HK-2 (cell line): ENCODE data around the gene RPS6KA1.
A peak's percentile ranks its signal among the peaks of the same experiment; 100 is the strongest.

Experiments used
- DNase-seq: peaks from one replicate; pipeline ENCODE4 v3.0.0-alpha.2; 2018; ENCODE audit not compliant: unreplicated experiment

RPS6KA1 gene

GRCh38 chr1:26531651-26532131, 2.1 kb downstream of the RPS6KA1 start:
- no peak for DNase-seq

GRCh38 chr1:26533951-26534509, 4.5 kb downstream of the RPS6KA1 start:
- DNase-seq = no peak

- no peak for DNase-seq
Observed at GRCh38 chr1:26535201-26535600, 5.6 kb downstream of the RPS6KA1 start.

- no peak for DNase-seq
Observed at GRCh38 chr1:26536081-26536480, 6.5 kb downstream of the RPS6KA1 start.

GRCh38 chr1:26536521-26536920, 7.0 kb downstream of the RPS6KA1 start:
- no peak for DNase-seq

- DNase-seq = peak; percentile 11
Observed at GRCh38 chr1:26537951-26538352, 8.4 kb downstream of the RPS6KA1 start.

GRCh38 chr1:26538480-26539412, 9.2 kb downstream of the RPS6KA1 start:
- peak; percentile 33 for DNase-seq

GRCh38 chr1:26539722-26540121, 10.2 kb downstream of the RPS6KA1 start:
- no peak for DNase-seq

- DNase-seq = no peak
Observed at GRCh38 chr1:26540351-26540750, 10.8 kb downstream of the RPS6KA1 start.

GRCh38 chr1:26541431-26541815, 11.9 kb downstream of the RPS6KA1 start:
- no peak for DNase-seq

- peak; percentile 36 for DNase-seq
Observed at GRCh38 chr1:26541816-26542711, 12.5 kb downstream of the RPS6KA1 start.

- DNase-seq = no peak
Observed at GRCh38 chr1:26542771-26543451, 13.3 kb downstream of the RPS6KA1 start.

- no peak for DNase-seq
Observed at GRCh38 chr1:26543462-26543861, 13.9 kb downstream of the RPS6KA1 start.

GRCh38 chr1:26544126-26544525, 14.6 kb downstream of the RPS6KA1 start:
- no peak for DNase-seq

- no peak for DNase-seq
Observed at GRCh38 chr1:26545969-26546323, 16.4 kb downstream of the RPS6KA1 start.

- DNase-seq = no peak
Observed at GRCh38 chr1:26546375-26546774, 16.8 kb downstream of the RPS6KA1 start.

GRCh38 chr1:26546819-26547218, 17.3 kb downstream of the RPS6KA1 start:
- DNase-seq = no peak

- no peak for DNase-seq
Observed at GRCh38 chr1:26548841-26549240, 19.3 kb downstream of the RPS6KA1 start.

GRCh38 chr1:26550946-26551345, 21.4 kb downstream of the RPS6KA1 start:
- DNase-seq = no peak

GRCh38 chr1:26552720-26553119, 23.2 kb downstream of the RPS6KA1 start:
- no peak for DNase-seq

- DNase-seq = no peak
Observed at GRCh38 chr1:26553942-26554682, 24.6 kb downstream of the RPS6KA1 start.
